Panc1 (cell line): ENCODE measurements around the gene SZT2.
A peak's percentile ranks its signal among the peaks of the same experiment; 100 is the strongest.

Experiments used
- CTCF ChIP-seq: fragments of 450-650 bp; IDR thresholded peaks from 2 replicates; pipeline ENCODE4 v1.5.1; 2017; ENCODE audit warnings: mild to moderate bottlenecking
- POLR2AphosphoS5 ChIP-seq: IDR thresholded peaks from 2 replicates; pipeline ENCODE4 v1.6.1; 2012; ENCODE audit warnings: mild to moderate bottlenecking, low read depth, low read length, moderate library complexity
- SIN3A ChIP-seq: IDR thresholded peaks from 2 replicates; pipeline ENCODE4 v1.6.1; 2012; ENCODE audit warnings: low read depth, mild to moderate bottlenecking, low read length, moderate library complexity, borderline replicate concordance; ENCODE audit not compliant: insufficient read depth
- TCF7L2 ChIP-seq: IDR thresholded peaks from 2 replicates; pipeline ENCODE4 v1.6.1; 2011; ENCODE audit warnings: mild to moderate bottlenecking, low read depth, low read length, inconsistent platforms

GRCh38 chr1:43360616-43361015 is 29.1 kb upstream of the SZT2 start:
- TF ChIP-seq CTCF: no peak
- TF ChIP-seq POLR2AphosphoS5: no peak
- 0 out of 2 replicates have a peak, but pooled peaks have one; percentile 25 for TF ChIP-seq SIN3A
- no peak for TF ChIP-seq TCF7L2
